Measurements from ENCODE around the gene JSRP1. TPM values are rescaled to one million over a fixed set of nuclear protein-coding genes. Genes with fewer than 3 reads are reported as not detected.

The JSRP1 gene
- total RNA-seq, 1 donor from 2014 or later = 0.36 TPM

DNA sequence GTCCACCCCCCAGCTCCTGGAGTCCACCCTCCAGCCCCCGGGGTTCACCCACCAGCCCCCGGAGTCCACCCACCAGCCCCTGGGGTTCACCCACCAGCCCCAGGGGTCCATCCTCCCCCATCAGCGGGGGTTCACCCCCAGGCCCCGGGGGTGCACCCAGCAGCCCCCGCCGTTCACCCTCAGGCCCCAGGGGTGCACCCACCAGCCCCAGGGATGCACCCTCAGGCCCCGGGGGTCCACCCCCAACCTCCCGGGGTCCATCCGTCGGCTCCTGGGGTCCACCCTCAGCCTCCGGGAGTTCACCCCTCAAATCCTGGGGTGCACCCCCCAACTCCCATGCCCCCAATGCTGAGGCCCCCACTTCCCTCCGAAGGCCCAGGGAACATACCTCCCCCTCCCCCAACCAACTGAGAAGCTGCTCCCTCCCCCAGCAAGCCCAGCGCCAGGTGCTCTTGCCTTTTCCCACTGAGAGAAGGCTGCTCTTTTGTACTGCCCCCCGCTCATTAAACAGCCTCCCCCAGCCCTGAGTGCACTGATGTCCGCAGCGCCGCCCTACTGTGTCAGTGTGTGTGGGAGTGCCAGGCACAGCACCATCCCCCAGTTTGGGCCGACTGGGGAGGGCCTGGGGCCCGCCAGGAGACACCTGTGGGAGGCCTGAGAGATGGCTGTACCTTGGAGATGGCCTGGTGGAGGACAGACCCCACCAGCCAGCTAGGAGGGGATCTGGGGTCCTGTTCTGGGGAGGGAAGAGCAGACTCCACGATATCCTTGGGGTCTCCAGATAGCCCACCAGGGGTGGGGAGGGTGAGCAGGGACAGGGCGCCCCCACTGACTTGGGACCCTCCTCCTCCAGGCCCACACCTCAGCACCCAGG, 7.8 kb downstream of the JSRP1 start:
- TF ChIP-seq CTCF (IDR thresholded peaks at IDR 0.05; ENCODE audit: borderline replicate concordance) = no peak
- Histone ChIP-seq H3K9me3 (replicated peaks) (no peaks in the 10 kb centered on the region), H3K4me3 (no peak overlapping the region), H3K27me3 (ENCODE audit: low read depth) (peaks cover 45% of the 10 kb centered on the region), H3K27ac (replicated peaks) (no peak overlapping the region), H3K36me3 (peaks cover 48% of the 10 kb centered on the region), H3K4me1 (peaks cover 57% of the 10 kb centered on the region)
- intact Hi-C loops (cut with micrococcal nuclease) = no loop called here
- no peak for DNase-seq

DNA sequence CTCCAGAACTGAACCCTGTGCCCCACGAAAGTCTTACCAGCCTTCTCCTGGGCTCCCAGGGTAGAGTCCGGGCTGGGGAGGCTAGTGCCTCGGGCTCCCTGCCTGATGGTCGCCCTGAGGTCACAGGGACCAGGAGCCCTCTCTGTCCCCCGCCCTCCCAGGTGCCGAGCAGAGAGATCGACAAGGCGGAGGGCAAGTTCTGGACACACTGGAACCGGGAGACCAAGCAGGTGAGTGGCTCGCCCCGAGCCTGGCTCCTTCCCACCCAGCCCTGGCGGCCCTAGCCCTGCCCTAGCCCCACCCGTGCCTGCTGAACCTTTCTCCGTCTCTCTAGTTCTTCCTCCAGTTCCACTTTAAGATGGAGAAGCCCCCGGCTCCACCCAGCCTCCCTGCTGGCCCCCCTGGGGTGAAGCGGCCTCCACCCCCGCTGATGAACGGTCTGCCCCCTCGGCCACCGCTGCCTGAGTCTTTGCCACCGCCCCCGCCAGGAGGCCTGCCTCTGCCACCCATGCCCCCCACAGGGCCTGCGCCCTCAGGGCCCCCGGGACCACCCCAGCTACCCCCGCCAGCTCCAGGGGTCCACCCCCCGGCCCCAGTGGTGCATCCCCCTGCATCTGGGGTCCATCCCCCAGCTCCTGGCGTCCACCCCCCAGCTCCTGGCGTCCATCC, 8.7 kb downstream of the JSRP1 start:
- TF ChIP-seq CTCF (IDR thresholded peaks at IDR 0.05; ENCODE audit: borderline replicate concordance) = no peak
- H3K4me3 ChIP-seq = no peak overlapping the region
- peaks cover 54% of the 10 kb centered on the region for H3K36me3 ChIP-seq
- H3K27ac ChIP-seq (replicated peaks) = peak overlapping the region; percentile 48
- H3K9me3 ChIP-seq (replicated peaks) = no peaks in the 10 kb centered on the region
- intact Hi-C loops (cut with micrococcal nuclease) = no loop called here
- peaks cover 56% of the 10 kb centered on the region for H3K4me1 ChIP-seq
- peaks cover 37% of the 10 kb centered on the region for H3K27me3 ChIP-seq (ENCODE audit: low read depth)
- DNase-seq = no peak

DNA sequence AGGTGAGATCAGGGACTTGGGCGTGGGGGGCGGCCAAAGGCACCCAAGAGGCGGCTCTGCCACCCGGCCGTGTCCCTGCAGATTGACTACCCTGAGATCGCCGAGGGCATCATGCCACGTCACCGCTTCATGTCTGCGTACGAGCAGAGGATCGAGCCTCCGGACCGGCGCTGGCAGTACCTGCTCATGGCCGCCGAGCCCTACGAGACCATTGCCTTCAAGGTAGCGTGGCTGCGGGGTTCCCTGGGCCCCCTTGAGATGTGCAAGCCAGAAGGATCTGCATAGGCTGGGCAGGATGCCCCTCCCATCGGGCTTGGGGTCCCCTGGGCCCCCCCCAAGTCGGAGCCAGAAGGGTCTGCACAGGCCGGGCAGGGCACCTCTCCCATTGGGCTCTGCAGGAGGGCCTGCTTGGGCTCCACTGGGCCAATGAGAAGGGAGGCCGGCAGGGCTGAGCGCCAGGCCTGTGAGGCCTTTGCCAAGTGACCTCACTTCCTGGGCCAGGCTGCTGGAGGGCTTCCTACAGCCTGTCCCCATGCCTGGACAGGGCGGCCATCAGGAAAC, 9.3 kb downstream of the JSRP1 start:
- Histone ChIP-seq H3K4me1 (peaks cover 56% of the 10 kb centered on the region), H3K27me3 (ENCODE audit: low read depth) (peaks cover 30% of the 10 kb centered on the region), H3K9me3 (replicated peaks) (no peaks in the 10 kb centered on the region), H3K4me3 (no peak overlapping the region), H3K27ac (replicated peaks) (peak overlapping the region; percentile 48), H3K36me3 (peaks cover 54% of the 10 kb centered on the region)
- no peak for TF ChIP-seq CTCF (IDR thresholded peaks at IDR 0.05; ENCODE audit: borderline replicate concordance)
- peak; percentile 62 for DNase-seq
- intact Hi-C loops (cut with micrococcal nuclease) = no loop called here

DNA sequence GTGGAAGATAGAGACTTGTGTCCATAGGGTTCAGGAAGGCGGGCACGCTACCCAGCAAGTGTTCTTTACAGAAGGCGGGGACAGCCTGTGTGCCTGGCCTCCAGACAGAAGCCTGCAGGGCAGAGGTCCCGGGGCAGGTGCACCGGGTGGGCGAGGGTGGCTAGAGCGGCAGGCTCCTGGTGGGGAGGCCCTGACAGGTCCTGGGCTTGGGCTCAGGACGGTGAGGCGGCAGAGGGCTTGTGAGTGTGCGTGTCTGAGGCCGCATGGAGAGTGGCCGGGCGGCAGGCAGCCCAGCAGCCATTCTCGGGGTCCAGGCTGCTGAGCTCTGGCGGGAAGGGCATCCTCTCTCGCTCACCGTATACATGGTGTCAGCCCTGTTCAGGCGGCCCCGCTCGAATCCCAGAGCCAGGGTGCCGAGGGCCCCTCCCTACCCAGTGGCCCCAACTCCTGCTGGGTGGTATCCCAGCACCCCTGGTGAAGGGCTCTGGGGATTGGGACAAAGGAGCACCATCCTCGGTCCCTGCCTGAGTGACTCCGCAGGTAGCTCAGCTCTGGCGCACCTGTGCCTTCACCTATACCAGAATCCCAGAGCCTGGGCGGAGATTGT, 10.1 kb downstream of the JSRP1 start:
- Histone ChIP-seq H3K4me1 (peaks cover 56% of the 10 kb centered on the region), H3K9me3 (replicated peaks) (no peaks in the 10 kb centered on the region), H3K4me3 (no peak overlapping the region), H3K27me3 (ENCODE audit: low read depth) (peaks cover 22% of the 10 kb centered on the region), H3K36me3 (peaks cover 54% of the 10 kb centered on the region), H3K27ac (replicated peaks) (no peak overlapping the region)
- intact Hi-C loops (cut with micrococcal nuclease) = no loop called here
- TF ChIP-seq CTCF (IDR thresholded peaks at IDR 0.05; ENCODE audit: borderline replicate concordance) = no peak
- no peak for DNase-seq

DNA sequence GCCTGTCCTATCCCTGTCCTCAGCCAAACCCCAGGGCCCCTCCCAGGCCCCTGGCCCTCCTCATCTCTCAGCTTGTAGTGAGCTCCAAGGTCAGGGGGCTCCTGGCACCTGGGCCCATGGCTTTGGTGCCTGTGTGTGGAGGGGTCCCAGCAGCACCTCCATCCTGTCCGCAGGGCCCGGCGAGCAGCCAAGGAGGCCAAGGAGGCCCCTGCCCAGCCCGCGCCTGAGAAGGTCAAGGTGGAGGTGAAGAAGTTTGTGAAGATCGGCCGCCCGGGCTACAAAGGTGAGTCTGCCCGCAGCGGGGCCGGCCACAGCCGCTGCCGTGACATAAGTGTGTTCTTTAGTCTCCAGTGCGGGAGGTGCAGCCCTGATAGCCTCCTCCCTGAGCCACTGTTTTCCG, 10.9 kb downstream of the JSRP1 start:
- Histone ChIP-seq H3K9me3 (replicated peaks) (no peaks in the 10 kb centered on the region), H3K27ac (replicated peaks) (no peak overlapping the region), H3K27me3 (ENCODE audit: low read depth) (peaks cover 14% of the 10 kb centered on the region), H3K4me1 (peaks cover 56% of the 10 kb centered on the region), H3K36me3 (peaks cover 54% of the 10 kb centered on the region), H3K4me3 (no peak overlapping the region)
- no peak for TF ChIP-seq CTCF (IDR thresholded peaks at IDR 0.05; ENCODE audit: borderline replicate concordance)
- DNase-seq = no peak
- intact Hi-C loops (cut with micrococcal nuclease) = no loop called here
